Trophoblast cell (in vitro differentiated cells and primary cell): ENCODE data around the gene ASH1L.
"Not testable (repeated sequence)": the region's sequence is repeated elsewhere in the genome, so short reads cannot be mapped to it uniquely, and the experiment has no call there.

Source experiments
- DNase-seq, 2 donors: peaks; one replicate each; pipeline ENCODE4 v3.0.0-alpha.2; 2016
- H2AFZ ChIP-seq: 2 replicates; pipeline ENCODE4 v1.6.1; 2013; ENCODE audit warnings: low read length, moderate library complexity, mild to moderate bottlenecking; ENCODE audit not compliant: insufficient read depth, poor library complexity
- H2AK5ac ChIP-seq: 2 replicates; pipeline ENCODE4 v1.6.1; 2013; ENCODE audit warnings: mild to moderate bottlenecking, low read length
- H2BK120ac ChIP-seq: 2 replicates; pipeline ENCODE4 v1.6.1; 2013; ENCODE audit warnings: low read length, mild to moderate bottlenecking, moderate library complexity; ENCODE audit not compliant: insufficient read depth, poor library complexity
- H2BK12ac ChIP-seq: 2 replicates; pipeline ENCODE4 v1.6.1; 2013; ENCODE audit warnings: mild to moderate bottlenecking, low read length, moderate library complexity
- H2BK5ac ChIP-seq: 2 replicates; pipeline ENCODE4 v1.6.1; 2013; ENCODE audit warnings: low read length, low read depth, moderate library complexity, mild to moderate bottlenecking; ENCODE audit not compliant: poor library complexity
- H3K14ac ChIP-seq: 2 replicates; pipeline ENCODE4 v1.6.1; 2013; ENCODE audit warnings: mild to moderate bottlenecking, low read length
- H3K18ac ChIP-seq: 2 replicates; pipeline ENCODE4 v1.6.1; 2013; ENCODE audit warnings: mild to moderate bottlenecking, low read length
- H3K23ac ChIP-seq: 2 replicates; pipeline ENCODE4 v1.6.1; 2013; ENCODE audit warnings: low read length
- H3K27ac ChIP-seq: 2 replicates; pipeline ENCODE4 v1.5.1; 2013; ENCODE audit warnings: low read depth, mild to moderate bottlenecking, inconsistent platforms, low read length, moderate library complexity
- H3K27me3 ChIP-seq: 2 replicates; pipeline ENCODE4 v1.6.1; 2013; ENCODE audit warnings: inconsistent platforms, mild to moderate bottlenecking, low read length, moderate library complexity; ENCODE audit not compliant: insufficient read depth
- H3K36me3 ChIP-seq, 2 experiments: 1 replicate in 1 of 2; 2 replicates in 1 of 2; pipeline ENCODE4 v1.6.1; 2013; ENCODE audit warnings: low read length in 2 of 2, mild to moderate bottlenecking in 2 of 2, moderate library complexity in 1 of 2; ENCODE audit not compliant: insufficient read depth in 2 of 2, control insufficient read depth in 1 of 2
- H3K4ac ChIP-seq: 2 replicates; pipeline ENCODE4 v1.6.1; 2013; ENCODE audit warnings: low read depth, mild to moderate bottlenecking, low read length, moderate library complexity
- H3K4me1 ChIP-seq, 2 experiments: 1 replicate in 1 of 2; 2 replicates in 1 of 2; pipeline ENCODE4 v1.6.1; 2013; ENCODE audit warnings: low read length in 2 of 2, mild to moderate bottlenecking in 2 of 2, moderate library complexity in 1 of 2; ENCODE audit not compliant: insufficient read depth in 2 of 2, control insufficient read depth in 1 of 2
- H3K4me2 ChIP-seq: 2 replicates; pipeline ENCODE4 v1.6.1; 2013; ENCODE audit warnings: inconsistent platforms, mild to moderate bottlenecking, low read length, moderate library complexity
- H3K4me3 ChIP-seq: 2 replicates; pipeline ENCODE4 v1.5.1; 2013; ENCODE audit warnings: mild to moderate bottlenecking, low read depth, low read length, inconsistent platforms
- H3K79me1 ChIP-seq: one replicate; pipeline ENCODE4 v1.6.1; 2013; ENCODE audit warnings: low read length
- H3K79me2 ChIP-seq: 2 replicates; pipeline ENCODE4 v1.6.1; 2013; ENCODE audit warnings: low read length, mild to moderate bottlenecking; ENCODE audit not compliant: control insufficient read depth, insufficient read depth, poor library complexity
- H3K9ac ChIP-seq: 2 replicates; pipeline ENCODE4 v1.6.1; 2013; ENCODE audit warnings: mild to moderate bottlenecking, low read length
- H3K9me3 ChIP-seq: 2 replicates; pipeline ENCODE4 v1.6.1; 2013; ENCODE audit warnings: low read depth, mild to moderate bottlenecking, control low read depth, inconsistent platforms, low read length; ENCODE audit not compliant: insufficient read depth
- H4K12ac ChIP-seq: 2 replicates; pipeline ENCODE4 v1.6.1; 2013; ENCODE audit warnings: low read depth, mild to moderate bottlenecking, low read length, moderate library complexity
- H4K8ac ChIP-seq: 2 replicates; pipeline ENCODE4 v1.6.1; 2013; ENCODE audit warnings: low read depth, mild to moderate bottlenecking, low read length, moderate library complexity
- H4K91ac ChIP-seq: one replicate; pipeline ENCODE4 v1.6.1; 2013; ENCODE audit warnings: low read depth, mild to moderate bottlenecking, low read length, moderate library complexity
- WGBS: extraction: QIAGEN DNeasy Blood & Tissue Kit; methylation state at CpG from one replicate; pipeline ENCODE4 v1.1.7; 2013; ENCODE audit warnings: missing lambda C conversion rate; ENCODE audit not compliant: insufficient read length, insufficient coverage; ENCODE audit errors: extremely low coverage; 5-methylcytosine and 5-hydroxymethylcytosine counted together

ASH1L gene

DNA sequence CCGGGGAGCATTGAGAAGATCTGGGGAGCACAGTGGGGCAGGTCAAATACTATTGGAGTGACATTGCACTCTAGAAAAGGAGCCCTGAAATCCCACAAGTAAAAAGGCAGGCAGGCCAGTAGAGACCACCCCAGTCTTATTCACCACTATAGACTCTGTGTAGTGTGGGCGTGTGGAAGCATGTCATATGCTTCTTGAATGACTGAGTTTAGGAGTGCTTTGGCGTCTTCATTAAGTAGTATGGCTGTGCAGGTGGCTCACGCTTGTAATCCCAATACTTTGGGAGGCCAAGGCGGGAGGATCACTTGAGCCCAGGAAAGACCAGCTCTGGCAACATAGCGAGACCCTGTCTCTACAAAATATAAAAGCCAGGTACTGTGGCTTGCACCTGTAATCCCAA lies 21.2 kb upstream of the ASH1L start:
- not testable (repeated sequence) for H3K27me3 ChIP-seq, H3K79me1 ChIP-seq, H3K4me2 ChIP-seq, H3K4me3 ChIP-seq, H2BK12ac ChIP-seq, H3K9me3 ChIP-seq, H3K9ac ChIP-seq, H4K12ac ChIP-seq, H3K14ac ChIP-seq, H4K8ac ChIP-seq, H3K18ac ChIP-seq, H2AK5ac ChIP-seq, H2BK120ac ChIP-seq, H4K91ac ChIP-seq, H3K27ac ChIP-seq, H3K23ac ChIP-seq, H3K79me2 ChIP-seq, DNase-seq, H2BK5ac ChIP-seq, H3K4ac ChIP-seq, H3K4me1 ChIP-seq, H3K36me3 ChIP-seq, H2AFZ ChIP-seq
- no CpG with 5 or more reads among the region's 6 CpGs for WGBS

DNA sequence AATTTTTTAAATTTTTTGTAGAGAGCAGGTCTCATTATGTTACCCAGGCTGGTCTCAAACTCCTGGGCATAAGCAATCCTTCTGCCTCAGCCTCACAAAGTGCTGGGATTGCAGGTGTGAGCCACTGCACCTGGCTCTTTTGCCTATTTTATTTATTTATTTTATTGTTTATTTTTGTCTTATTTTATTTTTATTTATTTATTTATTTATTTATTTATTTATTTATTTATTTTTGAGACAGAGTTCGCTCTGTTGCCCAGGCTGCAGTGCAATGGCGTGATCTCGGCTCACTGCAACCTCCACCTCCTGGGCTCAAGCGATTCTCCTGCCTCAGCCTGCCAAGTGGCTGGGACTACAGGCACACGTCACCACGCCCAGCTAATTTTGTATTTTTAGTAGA lies 13.0 kb upstream of the ASH1L start:
- not testable (repeated sequence) for H4K91ac ChIP-seq, H3K36me3 ChIP-seq, H3K18ac ChIP-seq, H3K4me2 ChIP-seq, H3K4ac ChIP-seq, H3K14ac ChIP-seq, H3K4me1 ChIP-seq, H3K79me2 ChIP-seq, H3K79me1 ChIP-seq, H3K27ac ChIP-seq, H2BK12ac ChIP-seq, H2AFZ ChIP-seq, H3K23ac ChIP-seq, H3K4me3 ChIP-seq, DNase-seq, H2BK5ac ChIP-seq, H4K8ac ChIP-seq, H3K9ac ChIP-seq, H2AK5ac ChIP-seq, H2BK120ac ChIP-seq, H3K27me3 ChIP-seq, H4K12ac ChIP-seq, H3K9me3 ChIP-seq
- WGBS = no CpG with 5 or more reads among the region's 6 CpGs

DNA sequence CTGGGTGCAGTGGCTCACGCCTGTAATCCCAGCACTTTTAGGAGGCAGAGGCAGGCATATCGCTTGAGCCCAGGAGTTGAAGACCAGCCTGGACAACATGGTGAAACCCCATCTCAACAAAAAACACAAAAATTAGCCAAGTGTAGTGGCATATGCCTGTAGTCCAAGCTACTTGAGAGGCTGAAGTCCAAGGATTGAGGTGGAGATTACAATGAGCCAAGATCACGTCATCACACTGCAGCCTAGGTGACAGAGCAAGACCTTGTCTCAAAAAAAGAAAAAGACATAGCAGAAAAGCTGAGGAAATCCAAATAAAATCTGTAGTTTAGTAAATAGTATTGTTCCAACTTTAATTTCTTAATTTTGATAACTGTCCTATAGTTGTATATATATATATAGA lies 11.5 kb upstream of the ASH1L start:
- H3K18ac ChIP-seq = no peak overlapping the region
- H2BK5ac ChIP-seq = no peak overlapping the region
- no peak overlapping the region for H3K4ac ChIP-seq
- H2AFZ ChIP-seq = no peak overlapping the region
- no peak for DNase-seq
- H3K27ac ChIP-seq = no peak overlapping the region
- H4K8ac ChIP-seq = no peak overlapping the region
- no peak overlapping the region for H3K9ac ChIP-seq
- H3K27me3 ChIP-seq = no peaks in the 10 kb centered on the region
- H3K9me3 ChIP-seq = no peaks in the 10 kb centered on the region
- H4K91ac ChIP-seq = no peak overlapping the region
- H3K79me1 ChIP-seq = no peaks in the 10 kb centered on the region
- no peak overlapping the region for H4K12ac ChIP-seq
- H3K14ac ChIP-seq = no peak overlapping the region
- H3K36me3 ChIP-seq = peaks cover 0 to 2% of the 10 kb centered on the region in 2 experiments
- no peaks in the 10 kb centered on the region for H3K79me2 ChIP-seq
- H2AK5ac ChIP-seq = no peak overlapping the region
- no peak overlapping the region for H2BK12ac ChIP-seq
- no peak overlapping the region for H3K23ac ChIP-seq
- H2BK120ac ChIP-seq = no peak overlapping the region
- no peaks in the 10 kb centered on the region for H3K4me1 ChIP-seq
- no peak overlapping the region for H3K4me3 ChIP-seq
- H3K4me2 ChIP-seq = no peak overlapping the region
- WGBS = no CpG with 5 or more reads among the region's 3 CpGs

DNA sequence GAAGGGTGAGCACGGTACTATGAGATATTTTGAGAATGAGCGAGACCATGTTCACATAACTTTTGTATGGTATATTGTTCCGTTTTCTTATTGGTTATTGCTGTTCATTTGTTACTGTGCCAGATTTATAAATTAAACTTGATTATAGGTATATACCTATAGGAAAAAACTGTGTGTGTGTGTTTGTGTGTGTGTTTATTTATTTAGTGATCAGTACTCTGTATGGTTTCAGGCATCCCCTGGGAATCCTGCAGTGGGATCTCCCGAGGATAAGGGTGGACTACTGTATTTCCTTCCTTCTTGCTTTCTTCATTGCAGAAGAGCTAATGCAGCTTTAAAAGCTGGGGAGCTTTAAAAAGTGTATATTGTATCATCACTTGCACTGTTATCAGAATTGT lies 8.0 kb upstream of the ASH1L start:
- no peak overlapping the region for H3K4me2 ChIP-seq
- no peak overlapping the region for H2BK5ac ChIP-seq
- H3K9ac ChIP-seq = no peak overlapping the region
- no peaks in the 10 kb centered on the region for H3K9me3 ChIP-seq
- H2AFZ ChIP-seq = no peak overlapping the region
- no peak overlapping the region for H2AK5ac ChIP-seq
- H4K91ac ChIP-seq = no peak overlapping the region
- no peak for DNase-seq
- WGBS = no CpG with 5 or more reads among the region's 4 CpGs
- no peak overlapping the region for H2BK12ac ChIP-seq
- peaks cover 2% of the 10 kb centered on the region in 2 experiments for H3K36me3 ChIP-seq
- H3K23ac ChIP-seq = no peak overlapping the region
- H3K27me3 ChIP-seq = no peaks in the 10 kb centered on the region
- no peak overlapping the region for H2BK120ac ChIP-seq
- no peaks in the 10 kb centered on the region for H3K79me2 ChIP-seq
- no peak overlapping the region for H3K4me3 ChIP-seq
- H3K27ac ChIP-seq = no peak overlapping the region
- H3K18ac ChIP-seq = no peak overlapping the region
- H3K14ac ChIP-seq = no peak overlapping the region
- no peak overlapping the region for H3K4ac ChIP-seq
- H4K12ac ChIP-seq = no peak overlapping the region
- no peaks in the 10 kb centered on the region for H3K4me1 ChIP-seq
- no peak overlapping the region for H4K8ac ChIP-seq
- no peaks in the 10 kb centered on the region for H3K79me1 ChIP-seq
